Stimulated activated memory B cell treated with anti-CD40 and anti-IgM and Interleukin-4, amounts not matched to agents 10 μg/mL and 1 μg/mL and 100 μg/mL, for 72 hours (primary cell): Measurements from ENCODE around the gene KCNQ2.

Experiments used
- ATAC-seq: fragments of 150-1000 bp; cut with Tn5 transposase; 2 replicates; pipeline ENCODE4 v1.10.0; 2021
- H3K27ac Mint-ChIP-seq: one replicate; pipeline ENCODE4 v1.8.0; 2022; ENCODE audit warnings: mild to moderate bottlenecking, mixed read lengths
- H3K27me3 Mint-ChIP-seq: one replicate; pipeline ENCODE4 v1.8.0; 2022; ENCODE audit warnings: mixed read lengths
- H3K36me3 Mint-ChIP-seq: one replicate; pipeline ENCODE4 v1.8.0; 2022; ENCODE audit warnings: mixed read lengths
- H3K4me1 Mint-ChIP-seq: one replicate; pipeline ENCODE4 v1.8.0; 2022; ENCODE audit warnings: mixed read lengths
- H3K4me3 Mint-ChIP-seq: one replicate; pipeline ENCODE4 v1.8.0; 2022; ENCODE audit warnings: mild to moderate bottlenecking, moderate library complexity, mixed read lengths
- H3K9me3 Mint-ChIP-seq: one replicate; pipeline ENCODE4 v1.8.0; 2022; ENCODE audit warnings: mixed read lengths

Gene KCNQ2

DNA sequence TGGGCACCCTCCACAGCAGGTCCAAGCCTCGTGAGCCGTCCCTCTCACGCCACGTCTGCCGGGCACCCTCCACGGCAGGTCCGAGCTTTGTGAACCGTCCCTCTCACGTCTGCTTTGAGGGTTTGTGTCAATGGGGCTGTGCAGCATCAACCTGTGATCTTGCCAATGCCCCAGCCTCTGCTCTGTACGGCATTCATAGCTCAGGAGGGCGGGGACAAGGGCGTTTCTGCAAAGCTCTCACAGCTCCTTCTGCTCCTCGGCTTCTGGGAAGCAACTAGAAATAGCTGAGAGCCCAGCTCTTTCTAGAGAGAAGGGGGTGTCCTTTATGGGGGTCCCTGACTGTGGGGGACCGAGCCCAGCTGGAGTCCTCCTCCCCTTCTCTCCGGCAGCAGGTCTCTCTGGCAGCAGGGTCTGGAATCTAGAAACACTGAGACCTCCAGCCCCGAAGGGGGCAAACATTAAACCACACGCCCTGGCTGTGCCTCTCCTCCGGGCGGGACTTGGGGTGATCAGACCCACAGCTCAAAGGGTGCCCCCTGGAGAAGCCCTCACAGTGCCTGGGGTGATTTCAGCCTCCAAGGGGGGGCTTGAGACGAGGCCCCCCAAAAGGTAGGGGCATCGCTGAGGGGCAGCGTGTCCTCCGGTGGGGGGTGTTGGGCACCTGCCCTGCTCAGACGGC lies 70.1 kb downstream of the KCNQ2 start:
- Mint-ChIP-seq H3K27me3 (peaks cover 17% of the 10 kb centered on the region), H3K36me3 (no peaks in the 10 kb centered on the region), H3K27ac (no peak overlapping the region), H3K4me1 (peaks cover 6% of the 10 kb centered on the region), H3K9me3 (no peaks in the 10 kb centered on the region), H3K4me3 (no peak overlapping the region)
- ATAC-seq, result no peak

DNA sequence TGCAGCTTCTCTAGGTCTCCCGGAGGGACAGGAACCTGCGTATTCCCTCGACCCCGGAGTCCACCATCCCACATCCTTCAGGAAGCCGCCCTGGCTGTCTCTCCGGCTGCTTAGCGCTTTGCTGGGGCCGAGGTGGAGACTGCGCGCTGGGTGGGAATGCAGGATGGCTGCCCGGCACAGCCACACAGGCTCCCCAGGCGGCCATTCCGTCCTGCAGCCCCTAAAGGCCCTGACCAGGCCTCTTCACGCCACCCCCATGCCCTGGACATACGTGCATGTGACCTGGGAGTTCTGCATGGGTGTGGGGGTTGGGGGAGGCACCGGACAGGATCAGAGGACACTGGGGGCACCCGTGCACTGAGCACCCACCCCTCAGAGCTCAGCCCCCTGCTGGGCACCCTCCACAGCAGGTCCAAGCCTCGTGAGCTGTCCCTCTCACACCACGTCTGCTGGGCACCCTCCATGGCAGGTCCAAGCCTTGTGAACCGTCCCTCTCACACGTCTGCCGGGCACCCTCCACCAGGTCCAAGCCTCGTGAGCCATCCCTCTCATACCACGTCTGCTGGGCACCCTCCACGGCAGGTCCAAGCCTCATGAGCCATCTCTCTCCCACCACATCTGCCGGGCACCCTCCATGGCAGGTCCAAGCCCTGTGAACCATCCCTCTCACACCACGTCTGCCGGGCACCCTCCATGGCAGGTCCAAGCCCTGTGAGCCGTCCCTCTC lies 70.9 kb downstream of the KCNQ2 start:
- no peak overlapping the region for H3K4me3 Mint-ChIP-seq
- peaks cover 6% of the 10 kb centered on the region for H3K4me1 Mint-ChIP-seq
- peaks cover 25% of the 10 kb centered on the region for H3K27me3 Mint-ChIP-seq
- H3K36me3 Mint-ChIP-seq, result no peaks in the 10 kb centered on the region
- no peak for ATAC-seq
- no peaks in the 10 kb centered on the region for H3K9me3 Mint-ChIP-seq
- no peak overlapping the region for H3K27ac Mint-ChIP-seq

DNA sequence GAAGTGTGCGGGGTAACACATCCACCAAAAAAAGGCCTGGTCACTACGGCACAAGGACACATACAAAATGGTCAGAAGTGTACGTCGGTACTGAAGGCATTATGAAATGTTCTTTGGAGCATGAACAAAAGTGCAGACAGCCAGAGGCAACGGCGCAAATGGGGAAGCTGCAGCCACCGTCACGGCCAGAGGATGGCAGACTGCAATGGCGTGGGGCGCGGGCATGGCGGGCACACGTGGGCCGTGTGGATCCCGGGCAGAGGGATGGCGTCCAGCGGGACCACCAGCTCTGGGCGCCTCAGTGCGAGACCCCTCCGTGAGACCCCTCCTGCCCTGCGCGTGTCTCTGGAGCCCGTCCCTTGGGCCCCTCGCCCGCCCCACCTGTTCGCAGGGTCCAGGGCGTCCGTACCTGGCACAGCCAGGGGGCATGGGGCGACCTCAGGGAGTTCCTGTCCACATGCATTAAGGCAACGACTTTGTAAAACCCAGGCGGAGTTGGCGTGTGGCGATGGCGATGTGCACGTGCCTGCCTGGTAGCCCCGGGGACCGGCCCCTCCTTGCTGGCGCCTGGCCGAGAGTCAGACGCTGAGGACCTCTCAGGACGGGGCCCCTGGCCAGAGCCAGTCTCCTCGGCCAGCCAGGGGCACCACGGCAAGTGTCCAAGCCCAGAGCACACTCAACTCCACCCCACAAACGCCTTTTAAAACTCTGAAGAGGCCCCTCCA lies 71.8 kb downstream of the KCNQ2 start:
- Mint-ChIP-seq H3K27ac (no peak overlapping the region), H3K36me3 (no peaks in the 10 kb centered on the region), H3K4me1 (peaks cover 6% of the 10 kb centered on the region), H3K27me3 (peaks cover 34% of the 10 kb centered on the region), H3K4me3 (no peak overlapping the region), H3K9me3 (no peaks in the 10 kb centered on the region)
- no peak for ATAC-seq

DNA sequence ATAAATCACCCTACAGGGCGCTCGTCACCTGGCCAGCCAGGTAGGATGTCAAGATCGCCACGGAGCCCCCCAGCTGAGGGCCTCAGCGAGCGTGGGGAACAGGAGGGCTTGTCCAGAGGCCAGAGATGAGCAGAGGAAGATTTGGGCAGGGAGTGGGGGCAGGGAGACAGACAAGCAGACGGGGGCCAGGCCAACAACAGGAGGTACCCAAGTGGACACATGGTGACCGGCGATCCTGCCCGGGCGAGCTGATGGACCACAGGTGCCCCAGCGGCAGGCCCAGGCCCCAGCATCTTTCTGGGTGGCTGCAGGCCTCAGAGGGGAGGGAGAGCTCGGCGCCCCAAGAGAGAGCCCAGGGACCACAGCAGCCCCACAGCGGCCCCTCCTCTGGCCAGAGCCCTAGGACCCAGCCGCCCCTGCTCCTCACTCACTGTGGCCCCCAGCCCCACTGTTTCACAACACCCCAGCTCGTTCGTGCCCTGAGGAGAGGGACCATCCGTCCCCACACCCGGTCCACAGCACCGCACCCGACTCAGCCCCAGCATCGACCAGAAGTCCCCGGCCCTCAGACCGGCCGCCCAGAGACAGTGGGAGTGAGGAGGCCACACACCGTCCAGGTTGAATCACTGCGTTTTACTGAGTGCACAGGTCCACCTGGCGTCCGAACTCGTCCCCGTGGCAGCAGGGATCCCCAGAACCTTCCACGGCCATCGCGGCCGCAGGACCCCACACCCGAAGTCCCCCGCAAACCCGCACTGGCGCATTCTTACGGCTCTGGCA lies 72.7 kb downstream of the KCNQ2 start:
- H3K9me3 Mint-ChIP-seq, result no peaks in the 10 kb centered on the region
- no peak overlapping the region for H3K4me3 Mint-ChIP-seq
- H3K4me1 Mint-ChIP-seq, result peaks cover 6% of the 10 kb centered on the region
- ATAC-seq, result no peak
- no peaks in the 10 kb centered on the region for H3K36me3 Mint-ChIP-seq
- peaks cover 42% of the 10 kb centered on the region for H3K27me3 Mint-ChIP-seq
- H3K27ac Mint-ChIP-seq, result no peak overlapping the region

DNA sequence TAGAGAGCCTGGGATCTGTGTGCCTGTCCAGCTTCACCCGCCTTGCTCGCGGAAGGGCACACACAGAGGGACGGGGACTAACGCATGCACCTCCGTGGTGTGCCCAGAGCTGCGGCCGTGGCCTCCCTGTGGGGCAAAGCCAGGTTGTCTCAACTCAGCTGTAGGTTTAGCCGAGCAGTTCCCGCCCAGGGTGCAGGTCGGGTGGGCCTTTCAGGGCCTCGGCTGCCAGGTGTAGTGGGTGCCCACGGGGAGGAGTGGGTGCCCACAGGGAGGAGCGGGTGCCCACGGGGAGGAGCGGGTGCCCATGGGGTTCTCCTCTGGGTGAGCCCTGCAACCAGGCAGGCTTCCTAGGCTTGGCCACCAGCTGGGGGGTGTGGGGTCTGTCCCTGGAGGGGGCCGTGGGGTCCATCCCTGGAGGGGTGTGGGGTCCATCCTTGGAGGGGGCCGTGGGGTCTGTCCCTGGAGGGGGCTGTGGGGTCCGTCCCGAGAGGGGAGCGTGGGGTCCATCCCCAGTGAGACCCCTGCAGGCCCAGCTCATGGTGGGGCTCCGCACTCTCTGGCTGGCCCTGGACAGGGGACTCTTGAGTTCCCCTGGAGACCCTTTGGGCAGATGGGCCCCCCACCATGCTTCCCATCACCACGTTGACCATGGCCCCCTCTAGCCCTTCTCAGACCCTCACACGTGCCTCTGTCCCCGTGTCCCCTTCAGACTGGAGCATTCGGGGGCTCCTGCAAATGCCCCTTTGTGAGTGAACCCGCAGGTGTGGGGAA lies 73.5 kb downstream of the KCNQ2 start:
- Mint-ChIP-seq H3K9me3 (no peaks in the 10 kb centered on the region), H3K36me3 (no peaks in the 10 kb centered on the region), H3K27ac (no peak overlapping the region), H3K4me3 (no peak overlapping the region), H3K27me3 (peaks cover 51% of the 10 kb centered on the region), H3K4me1 (peaks cover 3% of the 10 kb centered on the region)
- ATAC-seq, result peak; percentile 7

DNA sequence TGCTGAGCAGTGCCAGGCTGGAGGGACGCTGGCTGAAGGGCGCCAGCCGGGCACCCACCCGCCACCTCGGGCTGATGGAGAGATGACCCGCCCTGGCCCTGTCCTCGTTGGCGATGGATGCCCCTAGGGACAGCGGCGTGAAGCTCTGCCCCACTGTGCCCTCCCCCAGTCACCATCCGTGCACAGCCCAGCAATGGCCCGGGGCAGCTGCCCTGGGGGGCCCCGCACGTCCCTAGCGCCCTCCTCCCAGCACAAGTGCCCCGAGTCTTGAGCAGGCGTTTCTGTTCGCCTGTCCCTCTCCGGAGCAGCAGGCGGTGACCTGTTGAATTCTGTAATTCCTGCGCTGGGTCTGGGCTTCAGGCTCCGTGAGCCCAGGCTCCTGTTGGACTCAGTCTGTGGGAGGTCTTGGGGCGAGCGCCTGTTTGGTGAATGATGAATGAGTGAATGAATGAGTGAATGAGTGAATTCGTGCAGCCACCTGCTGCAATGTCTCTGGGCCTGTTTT lies 74.5 kb downstream of the KCNQ2 start:
- no peak for ATAC-seq
- H3K36me3 Mint-ChIP-seq, result no peaks in the 10 kb centered on the region
- no peaks in the 10 kb centered on the region for H3K4me1 Mint-ChIP-seq
- no peak overlapping the region for H3K27ac Mint-ChIP-seq
- no peak overlapping the region for H3K4me3 Mint-ChIP-seq
- H3K27me3 Mint-ChIP-seq, result peaks cover 60% of the 10 kb centered on the region
- no peaks in the 10 kb centered on the region for H3K9me3 Mint-ChIP-seq

DNA sequence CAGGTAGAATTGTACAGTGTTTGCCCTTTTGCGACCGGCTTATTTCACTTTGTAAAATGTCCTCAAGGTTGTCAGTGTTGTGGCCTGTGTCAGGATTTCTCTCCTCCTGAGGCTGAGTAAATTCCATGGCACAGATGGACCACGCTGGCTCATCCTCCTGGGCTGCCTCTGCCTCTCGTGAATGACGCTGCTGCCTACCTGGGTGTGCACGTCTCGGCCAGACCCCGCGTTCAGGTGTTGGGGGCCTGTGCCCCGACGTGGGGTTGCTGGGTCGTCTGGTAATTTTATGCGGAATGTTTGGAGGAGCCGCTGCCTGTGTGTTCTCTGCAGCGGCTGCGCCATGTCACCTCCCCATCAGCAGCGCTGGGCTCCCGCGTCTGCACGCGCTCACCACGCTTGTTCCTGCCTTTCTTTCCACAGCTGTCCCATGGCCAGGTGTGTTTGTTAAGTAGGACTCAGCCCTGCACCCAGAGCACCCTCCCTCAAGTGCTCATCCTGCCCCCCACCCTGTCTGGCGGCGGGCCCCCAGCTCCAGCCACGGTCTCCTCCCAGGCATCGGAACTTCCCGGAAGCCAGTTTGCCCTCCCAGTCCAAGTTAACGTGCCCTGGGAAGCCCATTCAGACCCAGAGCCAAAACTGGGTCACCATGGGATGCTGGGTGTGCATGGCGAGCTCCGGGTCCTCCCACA lies 75.2 kb downstream of the KCNQ2 start:
- no peak for ATAC-seq
- H3K27ac Mint-ChIP-seq, result no peak overlapping the region
- H3K27me3 Mint-ChIP-seq, result peaks cover 67% of the 10 kb centered on the region
- H3K9me3 Mint-ChIP-seq, result no peaks in the 10 kb centered on the region
- H3K36me3 Mint-ChIP-seq, result no peaks in the 10 kb centered on the region
- H3K4me3 Mint-ChIP-seq, result no peak overlapping the region
- no peaks in the 10 kb centered on the region for H3K4me1 Mint-ChIP-seq

DNA sequence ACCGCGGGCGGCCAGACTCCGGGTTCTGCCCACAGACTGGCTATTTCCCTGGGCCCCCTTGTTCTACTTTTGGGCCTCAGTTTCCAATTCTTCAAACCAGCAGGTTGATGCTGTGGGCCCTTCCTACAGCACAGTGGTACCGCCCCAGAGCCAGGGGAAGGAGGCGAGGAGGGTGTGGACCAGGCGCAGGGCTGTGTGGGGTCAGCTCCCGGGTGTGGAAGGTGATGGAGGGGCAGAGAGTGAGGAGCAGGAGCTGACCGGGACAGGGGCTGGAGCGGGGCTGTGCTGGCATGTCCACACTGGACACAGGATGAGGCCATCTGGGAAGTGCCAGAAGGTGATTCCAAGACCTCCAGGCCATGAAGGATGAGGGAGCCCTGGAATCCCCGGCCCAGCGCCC lies 76.2 kb downstream of the KCNQ2 start:
- H3K4me3 Mint-ChIP-seq, result no peak overlapping the region

DNA sequence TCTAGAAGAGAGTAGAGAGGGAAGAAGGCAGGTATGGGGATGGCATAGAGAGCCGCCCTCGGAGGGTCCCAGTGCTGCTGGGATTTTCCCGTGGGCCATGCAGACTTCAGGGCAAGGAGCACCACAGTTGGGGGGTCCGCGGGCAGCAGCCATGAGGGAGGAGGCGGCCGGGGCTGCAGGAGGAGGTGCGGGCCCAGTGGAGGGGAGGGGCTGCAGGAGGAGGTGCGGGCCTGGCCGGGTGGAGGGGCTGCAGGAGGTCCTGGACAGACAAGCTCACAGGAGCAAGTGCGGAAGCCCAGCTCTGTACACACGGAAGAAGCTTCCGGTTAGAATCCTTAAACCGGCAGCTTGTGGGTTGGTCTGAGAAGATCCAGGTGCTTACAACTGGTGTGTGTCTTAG lies 76.7 kb downstream of the KCNQ2 start:
- Mint-ChIP-seq H3K4me1 (no peaks in the 10 kb centered on the region), H3K27me3 (peaks cover 75% of the 10 kb centered on the region), H3K27ac (no peak overlapping the region), H3K4me3 (no peak overlapping the region), H3K9me3 (no peaks in the 10 kb centered on the region), H3K36me3 (no peaks in the 10 kb centered on the region)
- ATAC-seq, result no peak

More for the DNA sequence above, 76.2 kb downstream of the KCNQ2 start:
- Mint-ChIP-seq H3K9me3 (no peaks in the 10 kb centered on the region), H3K27ac (no peak overlapping the region), H3K27me3 (peaks cover 74% of the 10 kb centered on the region), H3K36me3 (no peaks in the 10 kb centered on the region), H3K4me1 (no peaks in the 10 kb centered on the region)
- ATAC-seq, result no peak

DNA sequence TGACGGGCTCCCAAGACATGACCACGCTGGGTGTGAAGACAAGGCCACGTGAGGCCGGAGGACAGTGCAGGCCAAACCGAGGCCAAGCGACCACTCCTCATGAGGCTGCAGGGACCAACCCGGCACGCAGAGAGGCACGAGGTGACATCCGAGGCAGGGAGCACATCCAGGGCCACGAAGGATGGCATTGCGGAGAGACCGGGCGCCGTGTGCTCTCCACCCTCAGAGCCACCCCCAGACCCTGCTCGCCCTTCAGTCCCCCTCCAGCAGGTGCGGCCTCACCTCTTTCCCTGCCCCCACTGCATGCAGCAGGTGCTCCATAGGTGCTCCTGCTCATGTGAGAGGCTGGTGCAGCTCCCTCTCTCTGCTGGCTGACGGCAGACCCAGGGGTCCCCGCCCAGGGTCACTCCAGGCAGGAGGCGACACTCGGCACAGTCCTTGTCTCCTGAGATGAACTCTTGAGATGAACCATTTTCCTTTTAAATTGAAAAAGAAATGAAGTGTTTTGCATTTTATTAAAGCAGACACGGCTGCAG lies 77.5 kb downstream of the KCNQ2 start:
- no peaks in the 10 kb centered on the region for H3K9me3 Mint-ChIP-seq
- H3K27me3 Mint-ChIP-seq, result peaks cover 76% of the 10 kb centered on the region
- no peak for ATAC-seq
- H3K36me3 Mint-ChIP-seq, result no peaks in the 10 kb centered on the region
- H3K27ac Mint-ChIP-seq, result no peak overlapping the region
- no peak overlapping the region for H3K4me3 Mint-ChIP-seq
- H3K4me1 Mint-ChIP-seq, result no peaks in the 10 kb centered on the region

DNA sequence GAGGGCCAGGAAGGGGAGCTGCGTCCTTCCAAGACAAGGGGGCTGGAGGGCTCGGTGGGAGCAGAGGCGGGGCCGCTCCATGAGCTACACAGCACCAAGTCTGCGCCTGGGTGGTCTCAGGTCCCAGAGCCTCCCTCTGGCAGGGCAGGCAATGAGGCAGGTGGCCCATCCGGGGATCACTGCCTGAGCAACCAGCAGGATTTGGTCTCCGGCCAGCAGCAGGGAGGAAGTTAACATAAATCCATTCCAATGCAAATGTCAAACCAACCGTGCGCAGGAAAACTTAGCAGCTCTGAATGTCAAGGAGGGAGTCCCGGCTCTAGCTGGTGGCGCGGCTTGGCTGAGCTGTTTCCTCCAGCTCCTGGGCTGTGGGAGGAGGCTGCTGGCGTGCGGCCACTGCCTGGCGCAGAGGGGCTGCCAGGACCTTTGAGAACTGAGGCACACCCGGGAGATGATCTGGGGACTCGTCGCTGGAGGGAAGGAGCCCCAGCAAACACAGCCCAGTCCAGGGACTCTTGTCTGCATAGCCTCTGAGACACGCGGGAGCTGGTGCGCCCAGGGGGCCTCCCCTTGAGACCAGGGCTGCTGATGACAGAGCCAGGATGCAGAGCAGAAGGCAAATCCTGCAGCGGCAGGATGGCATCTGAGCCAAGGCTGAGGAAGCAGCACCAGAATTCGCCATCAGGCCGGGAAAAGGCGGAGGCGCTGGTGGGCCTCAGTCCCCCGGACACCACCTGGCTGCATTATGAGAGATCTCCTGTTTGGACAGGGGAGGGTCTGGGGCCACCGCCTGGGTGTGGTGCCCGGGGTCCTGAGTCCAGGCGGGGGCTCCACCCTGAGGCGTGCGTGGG lies 78.2 kb downstream of the KCNQ2 start:
- peak; percentile 9 for ATAC-seq
- Mint-ChIP-seq H3K9me3 (no peaks in the 10 kb centered on the region), H3K27me3 (peaks cover 76% of the 10 kb centered on the region), H3K27ac (no peak overlapping the region), H3K4me3 (no peak overlapping the region), H3K36me3 (no peaks in the 10 kb centered on the region), H3K4me1 (no peaks in the 10 kb centered on the region)

DNA sequence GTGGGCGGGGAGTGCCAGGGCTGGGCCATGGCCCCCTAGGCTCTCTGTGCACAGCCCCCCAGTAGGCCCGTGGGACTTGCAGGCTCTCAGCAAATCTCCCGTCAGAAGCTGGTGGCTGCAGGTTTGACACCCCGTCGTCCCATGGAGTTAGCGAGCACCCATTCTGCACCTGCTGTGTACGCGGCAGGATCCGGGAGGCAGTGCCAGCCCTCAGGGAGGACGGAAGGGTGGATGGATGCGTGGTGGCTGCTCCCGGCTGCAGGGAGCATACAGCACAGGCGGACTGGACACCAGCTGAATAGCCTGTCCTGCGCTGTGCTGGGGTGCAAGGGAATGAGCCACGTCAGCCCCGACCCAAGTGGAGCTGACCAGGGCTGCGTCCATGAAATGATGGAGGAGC lies 78.9 kb downstream of the KCNQ2 start:
- Mint-ChIP-seq H3K27ac (no peak overlapping the region), H3K4me1 (no peaks in the 10 kb centered on the region), H3K9me3 (no peaks in the 10 kb centered on the region), H3K27me3 (peaks cover 76% of the 10 kb centered on the region), H3K4me3 (no peak overlapping the region), H3K36me3 (no peaks in the 10 kb centered on the region)
- no peak for ATAC-seq
